Activated CD4-positive, alpha-beta T cell treated with anti-CD3 and anti-CD28 coated beads for 36 hours (primary cell): Measurements from ENCODE around the gene B4GALT2. TPM values are rescaled to one million over a fixed set of nuclear protein-coding genes. Genes with fewer than 3 reads are reported as not detected.
A peak's percentile ranks its signal among the peaks of the same experiment; 100 is the strongest.

ENCODE experiments used
- ATAC-seq: fragments of 200-7000 bp; cut with Tn5 transposase; one replicate; pipeline ENCODE4 v1.10.0; 2021; ENCODE audit warnings: mild to moderate bottlenecking, moderate library complexity
- CTCF ChIA-PET: fragments of 350-600 bp; sonication (Branson Sonifier 250); formaldehyde crosslinking; loops from one replicate; lab custom pipeline; 2021; ENCODE audit warnings: antibody characterized with exemption; lab: Charles Lee
- POLR2A ChIA-PET: fragments of 350-600 bp; sonication (Branson Sonifier 250); formaldehyde crosslinking; loops from one replicate; lab custom pipeline; 2021; ENCODE audit warnings: antibody characterized with exemption, inconsistent platforms; lab: Charles Lee
- DNase-seq: peaks from one replicate; pipeline ENCODE4 v3.0.0-alpha.2; 2020
- H3K27ac Mint-ChIP-seq: one replicate; pipeline ENCODE4 v1.8.0; 2021; ENCODE audit warnings: mixed read lengths
- H3K27me3 Mint-ChIP-seq: one replicate; pipeline ENCODE4 v1.8.0; 2021; ENCODE audit warnings: mixed read lengths
- H3K36me3 Mint-ChIP-seq: one replicate; pipeline ENCODE4 v1.8.0; 2021; ENCODE audit warnings: low read depth, mixed read lengths
- H3K4me1 Mint-ChIP-seq: one replicate; pipeline ENCODE4 v1.8.0; 2021; ENCODE audit warnings: mixed read lengths
- H3K4me3 Mint-ChIP-seq: one replicate; pipeline ENCODE4 v1.8.0; 2021; ENCODE audit warnings: mild to moderate bottlenecking, moderate library complexity, mixed read lengths
- H3K9me3 Mint-ChIP-seq: one replicate; pipeline ENCODE4 v1.8.0; 2021; ENCODE audit warnings: low read depth, mixed read lengths
- intact Hi-C, 2 experiments: fragments of 100-400 bp; cut with DNase I in 1 of 2; cut with micrococcal nuclease in 1 of 2; formaldehyde crosslinking; loops; one replicate each; pipeline versions ENCODE4 v1.14.2 to v1.15.1; 2022 to 2024; cut with DNase I, micrococcal nuclease
- total RNA-seq, 2 experiments: library from RNA; stranded (reverse); gene quantifications; one replicate each; pipeline ENCODE4 v1.2.3, GENCODE V29; 2021

B4GALT2 gene
- total RNA-seq, 2 experiments from 2014 or later: 27.9 to 35.3 TPM

DNA sequence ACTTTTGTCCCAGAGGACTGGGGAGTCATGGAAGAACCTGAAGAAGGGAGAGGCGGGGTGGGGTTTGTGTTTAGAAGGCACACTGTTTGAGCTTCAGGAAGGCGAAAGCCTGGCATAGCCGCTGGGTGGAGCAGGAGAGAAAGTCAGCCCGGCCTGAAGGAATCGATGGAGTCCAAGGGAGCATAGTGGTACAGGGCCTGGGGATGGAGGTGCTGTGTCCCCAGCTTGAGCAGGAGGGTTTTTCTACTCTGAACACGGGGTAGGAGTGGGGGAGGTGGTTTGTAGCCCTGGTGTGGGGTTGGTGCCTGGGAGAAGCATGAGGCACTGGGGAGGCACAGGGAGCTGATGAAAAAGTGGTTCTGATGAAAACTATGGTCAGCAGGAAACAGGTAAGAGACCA is 7.7 kb downstream of the B4GALT2 start:
- Mint-ChIP-seq H3K27me3 (no peaks in the 10 kb centered on the region), H3K36me3 (peaks cover 13% of the 10 kb centered on the region), H3K4me3 (no peak overlapping the region), H3K9me3 (no peaks in the 10 kb centered on the region), H3K27ac (no peak overlapping the region), H3K4me1 (peaks cover 3% of the 10 kb centered on the region)
- ATAC-seq (no peak), DNase-seq (no peak)
- intact Hi-C loops: no loop called here
- ChIA-PET POLR2A (no interaction called here), CTCF (interaction anchor here (0.6 kb wide), 1 partner anchor 336 kb away, joined by 3 read pairs; no protein-coding TSS in a partner anchor)

DNA sequence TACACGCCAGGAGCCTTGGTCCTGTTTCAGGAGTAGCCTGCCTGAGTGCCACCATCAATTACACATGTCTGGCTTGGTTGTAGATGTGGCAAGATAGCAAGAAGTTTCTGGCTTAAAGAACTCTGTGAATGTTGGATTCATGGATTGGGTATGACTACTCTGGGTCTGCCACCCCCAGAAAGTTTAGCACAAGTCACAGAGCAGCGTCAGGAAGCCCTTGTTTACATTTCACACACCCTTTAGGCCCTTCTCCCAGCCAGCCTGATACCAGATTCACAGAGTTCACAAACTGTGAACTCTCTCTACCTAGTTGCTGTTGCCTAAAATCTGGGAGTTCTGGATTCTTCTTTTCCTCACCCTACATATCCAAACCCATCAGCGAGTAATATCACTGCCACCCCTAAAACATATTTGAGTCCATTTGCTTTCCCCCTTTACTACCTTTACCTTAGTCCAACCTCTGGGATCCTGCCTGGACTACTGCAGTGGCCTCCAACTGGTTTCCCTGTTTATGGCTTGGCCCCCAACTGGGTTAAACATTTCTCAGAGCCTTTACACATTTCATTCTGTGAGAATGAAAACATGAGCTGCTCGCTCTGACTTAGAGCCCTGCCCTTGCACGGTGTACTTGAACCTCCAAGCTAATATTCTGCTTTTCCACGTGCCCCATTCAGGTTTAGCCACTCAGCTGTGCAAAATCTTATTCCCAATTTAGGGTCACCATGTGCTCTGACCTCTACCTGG is 8.3 kb downstream of the B4GALT2 start:
- H3K4me3 Mint-ChIP-seq: no peak overlapping the region
- ChIA-PET POLR2A (no interaction called here), CTCF (interaction anchor here (0.6 kb wide), 1 partner anchor 337 kb away, joined by 3 read pairs; no protein-coding TSS in a partner anchor)
- peaks cover 13% of the 10 kb centered on the region for H3K36me3 Mint-ChIP-seq
- no peak for DNase-seq
- peaks cover 8% of the 10 kb centered on the region for H3K4me1 Mint-ChIP-seq
- no peaks in the 10 kb centered on the region for H3K9me3 Mint-ChIP-seq
- ATAC-seq: no peak
- H3K27ac Mint-ChIP-seq: no peak overlapping the region
- intact Hi-C loops: no loop called here
- no peaks in the 10 kb centered on the region for H3K27me3 Mint-ChIP-seq

DNA sequence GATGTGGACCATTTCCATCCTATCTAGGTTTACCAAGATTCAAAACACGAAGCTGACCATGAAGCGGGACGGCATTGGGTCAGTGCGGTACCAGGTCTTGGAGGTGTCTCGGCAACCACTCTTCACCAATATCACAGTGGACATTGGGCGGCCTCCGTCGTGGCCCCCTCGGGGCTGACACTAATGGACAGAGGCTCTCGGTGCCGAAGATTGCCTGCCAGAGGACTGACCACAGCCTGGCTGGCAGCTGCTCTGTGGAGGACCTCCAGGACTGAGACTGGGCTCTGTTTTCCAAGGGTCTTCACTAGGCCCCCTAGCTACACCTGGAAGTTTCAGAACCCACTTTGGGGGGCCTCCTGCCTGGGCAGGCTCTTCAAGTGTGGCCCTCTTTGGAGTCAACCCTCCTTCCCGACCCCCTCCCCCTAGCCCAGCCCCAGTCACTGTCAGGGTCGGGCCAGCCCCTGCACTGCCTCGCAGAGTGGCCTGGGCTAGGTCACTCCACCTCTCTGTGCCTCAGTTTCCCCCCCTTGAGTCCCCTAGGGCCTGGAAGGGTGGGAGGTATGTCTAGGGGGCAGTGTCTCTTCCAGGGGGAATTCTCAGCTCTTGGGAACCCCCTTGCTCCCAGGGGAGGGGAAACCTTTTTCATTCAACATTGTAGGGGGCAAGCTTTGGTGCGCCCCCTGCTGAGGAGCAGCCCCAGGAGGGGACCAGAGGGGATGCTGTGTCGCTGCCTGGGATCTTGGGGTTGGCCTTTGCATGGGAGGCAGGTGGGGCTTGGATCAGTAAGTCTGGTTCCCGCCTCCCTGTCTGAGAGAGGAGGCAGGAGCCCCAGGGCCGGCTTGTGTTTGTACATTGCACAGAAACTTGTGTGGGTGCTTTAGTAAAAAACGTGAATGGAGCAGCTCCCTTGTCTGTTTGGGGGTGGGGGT is 11.5 kb downstream of the B4GALT2 start:
- Mint-ChIP-seq H3K4me1 (peaks cover 8% of the 10 kb centered on the region), H3K9me3 (no peaks in the 10 kb centered on the region)
- POLR2A ChIA-PET: no interaction called here

DNA sequence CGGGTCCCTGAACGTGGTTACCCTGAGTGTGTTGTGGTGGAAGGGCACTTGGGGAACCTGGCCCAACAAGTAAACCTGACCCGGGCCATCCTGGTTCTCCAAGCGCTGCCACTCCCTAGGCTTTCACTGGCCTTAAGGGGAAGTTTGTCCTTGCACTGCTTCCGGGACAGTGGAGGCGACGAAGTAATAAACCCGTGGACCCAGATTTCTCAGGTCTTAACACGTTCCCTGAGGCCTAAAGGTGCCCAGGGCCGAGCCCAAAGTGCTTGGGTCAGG is 12.1 kb downstream of the B4GALT2 start:
- H3K4me3 Mint-ChIP-seq: peak overlapping the region; percentile 79
- peaks cover 8% of the 10 kb centered on the region for H3K4me1 Mint-ChIP-seq
- no peaks in the 10 kb centered on the region for H3K9me3 Mint-ChIP-seq
- no peak for ATAC-seq
- H3K27me3 Mint-ChIP-seq: no peaks in the 10 kb centered on the region
- no peaks in the 10 kb centered on the region for H3K36me3 Mint-ChIP-seq
- intact Hi-C loops: loop anchor here (1.0 to 5.0 kb wide), 6 partner anchors 16 to 364 kb away; partner anchors contain the start of genes ATP6V0B (in 2 of the 2), ERI3 (in 1 of the 2), IPO13 (in 1 of the 2) and ST3GAL3 (in 1 of the 2)
- DNase-seq: no peak
- ChIA-PET POLR2A (no interaction called here), CTCF (interaction anchor here (0.6 kb wide), 1 partner anchor 35 kb away, joined by 3 read pairs; no protein-coding TSS in a partner anchor)
- peak overlapping the region; percentile 65 for H3K27ac Mint-ChIP-seq

More for the DNA sequence above, 11.5 kb downstream of the B4GALT2 start:
- CTCF ChIA-PET: interaction anchor here (0.6 kb wide), 1 partner anchor 36 kb away, joined by 3 read pairs; no protein-coding TSS in a partner anchor
- H3K36me3 Mint-ChIP-seq: peaks cover 5% of the 10 kb centered on the region
- DNase-seq (no peak), ATAC-seq (no peak)
- H3K27me3 Mint-ChIP-seq: no peaks in the 10 kb centered on the region
- intact Hi-C loops: loop anchor here (1.0 to 5.0 kb wide), 6 partner anchors 16 to 365 kb away; partner anchors contain the start of genes ATP6V0B (in 2 of the 2), ERI3 (in 1 of the 2), IPO13 (in 1 of the 2) and ST3GAL3 (in 1 of the 2)
- no peak overlapping the region for H3K27ac Mint-ChIP-seq
- peak overlapping the region; percentile 79 for H3K4me3 Mint-ChIP-seq

DNA sequence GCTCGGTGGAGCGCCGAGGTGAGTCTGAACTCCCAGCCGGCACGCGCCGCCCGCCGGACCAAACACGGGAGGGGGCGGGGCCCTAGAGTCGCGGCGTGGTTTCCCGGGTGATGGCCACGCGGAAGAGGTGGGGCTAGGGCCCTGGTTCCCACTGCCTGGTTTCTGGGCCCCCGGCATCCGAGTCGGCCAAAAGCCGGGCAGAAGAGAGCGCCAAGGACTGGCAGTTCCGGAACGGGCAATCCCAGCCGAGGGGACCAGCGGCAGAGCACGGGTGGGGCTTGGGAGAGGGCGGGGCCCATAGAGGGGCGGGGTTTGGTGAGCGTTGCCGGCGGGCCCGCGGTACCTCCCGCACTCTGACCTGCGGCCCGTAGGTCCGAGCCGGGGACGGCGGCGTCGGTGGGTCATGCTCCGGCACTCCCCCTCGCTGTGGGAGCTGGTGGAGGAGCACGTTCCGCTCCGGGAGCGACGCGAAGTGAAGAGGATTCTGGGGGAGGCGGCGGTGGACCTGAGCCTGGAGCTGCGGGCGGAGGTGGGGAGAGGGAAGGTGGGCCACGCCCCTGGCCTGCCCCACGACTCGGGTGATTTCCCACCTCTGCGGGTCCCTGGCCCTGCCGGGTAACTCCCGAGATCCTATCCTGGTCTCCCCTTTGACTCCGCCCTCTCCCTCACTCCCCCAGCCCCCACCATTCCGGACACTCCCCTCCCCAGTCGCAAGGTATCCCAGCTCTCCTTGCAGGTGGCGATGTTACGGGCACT is 12.6 kb downstream of the B4GALT2 start, which contains the start of gene CCDC24:
Gene CCDC24 (plus strand): TSS at position 124 of the 756 bp plus-strand sequence. CDS start 280 bp downstream, at position 404.
- ChIA-PET POLR2A (interaction anchor here (0.5 to 1.3 kb wide), 3 partner anchors 16 to 210 kb away, joined by 3 to 8 read pairs (median 3); no protein-coding TSS in a partner anchor), CTCF (interaction anchor here (0.6 to 2.8 kb wide), 5 partner anchors 14 to 57 kb away, joined by 3 to 21 read pairs (median 3); no protein-coding TSS in a partner anchor)
- H3K27me3 Mint-ChIP-seq: no peaks in the 10 kb centered on the region
- peak within 1 kb of the TSS; percentile 79 for H3K4me3 Mint-ChIP-seq
- H3K4me1 Mint-ChIP-seq: peaks cover 8% of the 10 kb centered on the region
- intact Hi-C loops: loop anchor here (1.0 to 5.0 kb wide), 6 partner anchors 17 to 364 kb away; partner anchors contain the start of genes ATP6V0B (in 2 of the 2), ERI3 (in 1 of the 2), IPO13 (in 1 of the 2) and ST3GAL3 (in 1 of the 2)
- peak within 1 kb of the TSS; percentile 65 for H3K27ac Mint-ChIP-seq
- ATAC-seq (peak; percentile 82), DNase-seq (peak; percentile 82)
- no peaks in the 10 kb centered on the region for H3K36me3 Mint-ChIP-seq
- no peaks in the 10 kb centered on the region for H3K9me3 Mint-ChIP-seq

DNA sequence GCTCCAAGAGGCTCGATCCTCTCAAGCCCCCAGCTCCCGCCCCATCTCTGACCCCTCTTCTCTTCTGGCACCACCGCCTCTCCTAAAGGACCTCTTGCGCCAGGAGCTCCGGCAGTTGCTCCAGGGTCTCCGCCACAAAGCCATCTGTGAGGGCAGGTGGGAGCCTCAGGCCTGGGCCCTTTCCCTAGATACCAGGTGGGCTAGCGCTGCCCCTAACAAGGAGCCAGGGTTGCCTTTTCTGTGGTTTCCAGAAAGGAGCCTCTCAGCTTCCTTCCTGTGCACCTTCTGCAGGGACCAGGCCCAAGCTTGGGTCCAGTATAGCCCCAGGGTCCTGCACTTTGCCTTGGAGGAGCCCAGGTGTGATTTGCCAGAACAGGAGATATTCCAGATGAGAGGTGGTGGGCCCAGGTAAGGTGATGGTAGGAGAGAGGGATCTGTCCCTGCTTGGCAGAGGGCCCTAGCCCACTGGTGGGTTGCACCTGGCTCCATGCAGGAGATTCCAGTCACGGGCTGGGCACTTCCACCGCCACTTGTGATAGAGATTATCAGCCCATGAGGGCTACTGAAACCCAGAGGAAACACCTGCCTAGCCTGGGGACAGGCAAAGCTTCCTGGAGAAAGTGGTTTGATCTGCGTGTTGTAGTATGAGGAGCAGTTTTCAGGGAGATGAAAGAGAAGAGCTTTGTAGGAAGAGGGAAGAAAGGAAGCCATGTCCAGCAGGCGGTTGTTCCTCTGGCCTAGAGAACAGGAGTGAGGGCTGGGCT is 13.4 kb downstream of the B4GALT2 start:
- DNase-seq (no peak), ATAC-seq (no peak)
- Mint-ChIP-seq H3K36me3 (no peaks in the 10 kb centered on the region), H3K4me3 (peak overlapping the region; percentile 79), H3K9me3 (no peaks in the 10 kb centered on the region), H3K27ac (no peak overlapping the region), H3K4me1 (peaks cover 8% of the 10 kb centered on the region), H3K27me3 (no peaks in the 10 kb centered on the region)
- intact Hi-C loops: loop anchor here in 1 of 2 experiments (5.0 kb wide), 1 partner anchor 285 kb away; the partner anchor contains the start of gene ST3GAL3
- CTCF ChIA-PET: interaction anchor here (0.6 to 2.8 kb wide), 6 partner anchors 13 to 803 kb away, joined by 3 to 21 read pairs (median 4); no protein-coding TSS in a partner anchor
- POLR2A ChIA-PET: interaction anchor here (0.5 to 1.3 kb wide), 4 partner anchors 17 to 859 kb away, joined by 3 to 6 read pairs (median 3); no protein-coding TSS in a partner anchor

DNA sequence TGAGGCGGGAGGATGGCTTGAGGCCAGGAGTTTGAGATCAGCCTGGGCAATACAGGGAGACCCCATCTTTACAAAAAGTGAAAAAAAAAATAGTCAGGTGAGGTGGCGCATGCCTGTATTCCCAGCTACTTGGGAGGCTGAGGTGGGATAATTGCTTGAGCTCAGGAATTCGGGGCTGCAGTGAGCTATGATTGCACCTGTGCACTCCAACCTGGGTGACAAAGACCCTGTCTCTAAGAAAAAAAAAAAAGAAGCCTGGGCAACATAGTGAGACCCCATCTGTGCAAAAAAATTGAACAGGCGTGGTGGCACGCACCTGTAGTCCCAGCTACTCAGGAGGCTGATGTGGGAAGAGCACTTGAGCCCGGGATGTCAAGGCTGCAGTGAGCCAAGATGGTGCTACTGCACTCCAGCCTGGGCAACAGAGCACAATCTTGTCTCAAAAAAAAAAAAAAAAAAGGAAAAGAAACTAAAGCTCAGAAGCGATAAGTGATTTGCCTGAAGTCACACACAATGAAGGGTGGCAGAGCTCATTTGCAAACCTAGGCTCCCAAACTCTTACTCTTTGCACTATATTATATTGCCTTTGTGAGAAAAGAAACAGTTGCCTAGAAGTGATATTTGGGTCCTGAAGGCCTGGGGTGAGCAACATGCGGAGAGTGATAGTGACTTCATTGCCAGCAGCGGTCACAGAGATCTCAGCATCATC is 14.3 kb downstream of the B4GALT2 start:
- ATAC-seq: no peak
- POLR2A ChIA-PET: interaction anchor here (0.6 to 1.0 kb wide), 4 partner anchors 21 to 617 kb away, joined by 3 to 6 read pairs (median 4); no protein-coding TSS in a partner anchor
- intact Hi-C loops: loop anchor here in 1 of 2 experiments (5.0 kb wide), 1 partner anchor 286 kb away; the partner anchor contains the start of gene ST3GAL3

DNA sequence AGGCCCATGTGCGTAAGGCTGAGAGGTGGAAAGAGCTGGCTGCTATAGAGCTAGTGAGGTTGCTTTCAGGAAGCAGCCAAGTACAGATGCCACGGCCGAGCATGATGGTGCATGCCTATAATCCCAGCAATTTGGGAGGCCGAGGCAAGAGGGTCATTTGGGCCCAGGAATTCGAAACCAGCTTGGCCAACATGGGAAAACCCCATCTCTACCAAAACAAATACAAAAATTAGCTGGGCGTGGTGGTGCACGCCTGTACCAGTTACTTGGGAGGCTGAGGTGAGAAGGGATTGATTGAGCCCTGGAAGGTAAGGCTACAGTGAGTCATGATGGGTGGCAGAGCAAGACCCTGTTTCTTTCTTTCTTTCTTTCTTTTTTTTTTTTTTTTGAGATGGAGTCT is 15.1 kb downstream of the B4GALT2 start:
- Mint-ChIP-seq H3K4me3 (no peak overlapping the region), H3K27me3 (no peaks in the 10 kb centered on the region), H3K9me3 (no peaks in the 10 kb centered on the region), H3K27ac (no peak overlapping the region), H3K36me3 (peaks cover 2% of the 10 kb centered on the region), H3K4me1 (peaks cover 8% of the 10 kb centered on the region)
- POLR2A ChIA-PET: interaction anchor here (0.6 kb wide), 1 partner anchor 68 kb away, joined by 5 read pairs; no protein-coding TSS in a partner anchor
- intact Hi-C loops: loop anchor here in 1 of 2 experiments (5.0 kb wide), 1 partner anchor 287 kb away; the partner anchor contains the start of gene ST3GAL3
- no peak for DNase-seq
- ATAC-seq: no peak
- CTCF ChIA-PET: interaction anchor here (1.6 to 2.8 kb wide), 2 partner anchors 11 to 59 kb away, joined by 4 to 21 read pairs; no protein-coding TSS in a partner anchor

More for the DNA sequence above, 14.3 kb downstream of the B4GALT2 start:
- Mint-ChIP-seq H3K9me3 (no peaks in the 10 kb centered on the region), H3K4me3 (no peak overlapping the region), H3K27ac (no peak overlapping the region), H3K4me1 (peaks cover 8% of the 10 kb centered on the region), H3K27me3 (no peaks in the 10 kb centered on the region), H3K36me3 (no peaks in the 10 kb centered on the region)
- CTCF ChIA-PET: interaction anchor here (0.9 to 2.8 kb wide), 4 partner anchors 12 to 58 kb away, joined by 3 to 21 read pairs (median 4); no protein-coding TSS in a partner anchor
- no peak for DNase-seq
